Testis (tissue), 3 donors: ENCODE data around the gene CCDC124. TPM values are rescaled to one million over a fixed set of nuclear protein-coding genes. Genes with fewer than 3 reads are reported as not detected.

ENCODE experiments used
- DNase-seq: peaks from one replicate; pipeline ENCODE4 v3.0.0-alpha.2; 2019
- H3K27ac ChIP-seq, 2 donors: fragments of 200-600 bp; sonication (generic); one replicate each; pipeline ENCODE4 v1.5.1; 2019
- H3K27me3 ChIP-seq: fragments of 200-600 bp; sonication (generic); one replicate; pipeline ENCODE4 v1.5.1; 2019
- H3K36me3 ChIP-seq: fragments of 200-600 bp; sonication (generic); one replicate; pipeline ENCODE4 v1.5.1; 2017; ENCODE audit warnings: low read depth; ENCODE audit errors: missing control alignments
- H3K4me1 ChIP-seq: fragments of 200-600 bp; sonication (generic); one replicate; pipeline ENCODE4 v1.5.1; 2019
- H3K4me3 ChIP-seq, 2 donors: fragments of 200-600 bp; sonication (generic); one replicate each; pipeline ENCODE4 v1.5.1; 2017 to 2019
- H3K9me3 ChIP-seq: fragments of 200-600 bp; sonication (generic); one replicate; pipeline ENCODE4 v1.5.1; 2017
- POLR2A ChIP-seq: fragments of 450-650 bp; IDR thresholded peaks from one replicate; pipeline ENCODE4 v1.6.1; 2017; ENCODE audit warnings: antibody characterized with exemption, mild to moderate bottlenecking, moderate library complexity
- WGBS, 2 donors: methylation state at CpG; one replicate each; pipeline ENCODE4 v1.1.5; 2018; 5-methylcytosine and 5-hydroxymethylcytosine counted together
- intact Hi-C: fragments of 100-400 bp; cut with DNase I; formaldehyde crosslinking; loops from one replicate; pipeline ENCODE4 v1.15.1; 2023; ENCODE audit warnings: low total_unique reads
- polyA plus RNA-seq: library from polyadenylated mRNA; stranded (reverse); fragments of 350-450 nt; fragmentation: Illumina TruSeq; extraction: RNeasy Lipid Tissue Mini Kit (QIAGEN cat#74804); gene quantifications from one replicate; pipeline ENCODE4 v1.2.3, GENCODE V29; 2014; ENCODE audit warnings: low read depth, low replicate concordance; ENCODE audit not compliant: insufficient read depth
- total RNA-seq, 2 donors: library from RNA; depleted of rRNA; stranded (reverse); fragments of >200 nt; gene quantifications; one replicate each; pipeline ENCODE4 v1.2.3, GENCODE V29; 2016
- TF ChIP-seq, protein P1 (sequence below), 3 experiments: fragments of 450-650 bp in 2 of 3; fragments of 200-600 bp in 1 of 3; sonication (generic) in 1 of 3; IDR thresholded peaks; one replicate each; pipeline ENCODE4 v1.5.1; 2016 to 2019; ENCODE audit warnings: antibody characterized with exemption in 3 of 3, mild to moderate bottlenecking in 2 of 3, moderate library complexity in 1 of 3

Gene CCDC124
- total and polyA plus RNA-seq, 3 donors from 2014 or later, result 51.5 to 75.0 (median 69.5) TPM

DNA sequence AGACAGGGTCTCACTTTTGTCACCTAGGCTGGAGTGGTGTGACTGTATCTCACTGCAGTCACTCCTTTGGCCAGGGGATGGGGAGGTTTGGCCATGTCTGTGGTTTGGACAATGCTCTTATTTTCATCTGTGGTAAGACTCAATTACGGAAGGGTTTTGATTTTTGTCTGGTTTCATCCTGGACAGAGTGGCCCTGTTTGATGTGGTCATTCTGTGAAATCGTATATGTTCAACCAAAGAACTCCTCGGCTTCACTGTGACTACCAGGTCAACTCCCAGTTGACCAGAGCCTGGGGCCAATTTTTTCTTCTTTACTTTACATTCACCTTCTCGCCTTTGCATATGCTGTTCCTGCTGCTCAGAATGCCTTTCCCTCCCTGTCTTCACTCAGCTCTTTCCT lies 6.8 kb upstream of the CCDC124 start:
- intact Hi-C loops, result no loop called here
- 76 to 80% methylated on average over 4 of the region's 4 CpGs for WGBS, 2 donors
- DNase-seq, result no peak
- no peaks in the 10 kb centered on the region for H3K4me1 ChIP-seq
- no peaks in the 10 kb centered on the region for H3K9me3 ChIP-seq
- H3K4me3 ChIP-seq, result no peak overlapping the region
- no peak overlapping the region for H3K27ac ChIP-seq
- no peaks in the 10 kb centered on the region for H3K27me3 ChIP-seq
- no peaks in the 10 kb centered on the region for H3K36me3 ChIP-seq
- TF ChIP-seq, protein P1, sequence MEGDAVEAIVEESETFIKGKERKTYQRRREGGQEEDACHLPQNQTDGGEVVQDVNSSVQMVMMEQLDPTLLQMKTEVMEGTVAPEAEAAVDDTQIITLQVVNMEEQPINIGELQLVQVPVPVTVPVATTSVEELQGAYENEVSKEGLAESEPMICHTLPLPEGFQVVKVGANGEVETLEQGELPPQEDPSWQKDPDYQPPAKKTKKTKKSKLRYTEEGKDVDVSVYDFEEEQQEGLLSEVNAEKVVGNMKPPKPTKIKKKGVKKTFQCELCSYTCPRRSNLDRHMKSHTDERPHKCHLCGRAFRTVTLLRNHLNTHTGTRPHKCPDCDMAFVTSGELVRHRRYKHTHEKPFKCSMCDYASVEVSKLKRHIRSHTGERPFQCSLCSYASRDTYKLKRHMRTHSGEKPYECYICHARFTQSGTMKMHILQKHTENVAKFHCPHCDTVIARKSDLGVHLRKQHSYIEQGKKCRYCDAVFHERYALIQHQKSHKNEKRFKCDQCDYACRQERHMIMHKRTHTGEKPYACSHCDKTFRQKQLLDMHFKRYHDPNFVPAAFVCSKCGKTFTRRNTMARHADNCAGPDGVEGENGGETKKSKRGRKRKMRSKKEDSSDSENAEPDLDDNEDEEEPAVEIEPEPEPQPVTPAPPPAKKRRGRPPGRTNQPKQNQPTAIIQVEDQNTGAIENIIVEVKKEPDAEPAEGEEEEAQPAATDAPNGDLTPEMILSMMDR (IDR thresholded peaks at IDR 0.05), result no peak
- TF ChIP-seq POLR2A, result no peak

DNA sequence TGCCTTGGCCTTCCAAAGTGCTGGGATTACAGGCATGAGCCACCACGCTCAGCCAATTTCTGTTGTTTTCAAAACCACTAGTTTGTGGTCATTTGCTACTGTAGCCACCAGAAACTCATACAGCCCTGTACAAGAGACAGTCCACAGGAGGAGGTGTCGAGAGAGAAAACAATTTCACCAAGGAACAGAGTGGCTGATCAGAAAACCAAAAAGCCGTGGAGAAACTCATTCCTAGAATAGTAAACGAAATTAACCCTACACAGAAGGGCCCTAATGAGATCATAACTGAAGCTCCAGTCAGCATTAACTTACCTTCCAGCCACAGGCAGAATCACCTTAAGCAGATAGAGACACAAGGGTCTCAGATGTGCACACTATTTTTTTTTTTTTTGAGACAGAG lies 3.8 kb upstream of the CCDC124 start:
- no peak overlapping the region for H3K27ac ChIP-seq
- no peak for TF ChIP-seq POLR2A
- TF ChIP-seq, protein P1 (IDR thresholded peaks at IDR 0.05), result no peak
- H3K4me1 ChIP-seq, result peaks cover 16% of the 10 kb centered on the region
- H3K27me3 ChIP-seq, result no peaks in the 10 kb centered on the region
- DNase-seq, result no peak
- H3K4me3 ChIP-seq, result no peak overlapping the region
- no peaks in the 10 kb centered on the region for H3K36me3 ChIP-seq
- WGBS, 2 donors, result 66 to 75% methylated on average over 4 of the region's 4 CpGs
- no peaks in the 10 kb centered on the region for H3K9me3 ChIP-seq
- intact Hi-C loops, result no loop called here

DNA sequence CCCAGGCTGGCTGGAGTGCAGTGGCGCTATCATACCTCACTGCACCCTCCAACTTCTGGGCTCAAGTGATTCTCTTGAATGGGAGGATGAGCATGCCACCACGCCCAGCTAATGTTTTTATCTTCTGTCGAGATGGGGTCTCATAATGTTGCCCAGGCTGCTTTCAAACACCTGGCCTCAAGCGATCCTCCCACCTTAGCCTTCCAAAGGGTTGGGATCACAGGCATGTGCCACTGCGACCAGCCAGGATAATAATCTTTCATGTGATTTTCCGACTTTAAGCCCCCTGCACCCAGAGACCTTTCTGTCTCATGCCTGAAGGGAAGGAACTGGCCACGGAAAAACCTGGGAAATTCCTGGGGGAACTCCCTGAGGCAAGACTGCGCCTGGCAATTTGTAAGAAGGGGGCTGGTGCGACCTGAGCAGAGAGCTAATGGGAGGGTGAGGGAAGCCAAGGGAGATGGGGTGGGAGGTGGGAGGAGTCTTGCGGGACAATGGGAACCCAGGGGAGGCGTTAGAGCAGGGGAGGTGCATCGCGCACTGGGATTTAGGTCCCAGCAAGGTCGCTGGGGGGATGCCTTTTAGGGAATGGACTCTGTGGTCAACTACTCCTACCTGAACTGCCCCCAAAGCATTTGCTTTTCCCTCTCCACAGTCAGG lies 1.2 kb upstream of the CCDC124 start:
- peak overlapping the region in 1 of 2 donors; percentile 91 for H3K27ac ChIP-seq
- no peaks in the 10 kb centered on the region for H3K27me3 ChIP-seq
- no peak for DNase-seq
- peak overlapping the region; percentile 72 to 79 for H3K4me3 ChIP-seq
- H3K4me1 ChIP-seq, result peaks cover 17% of the 10 kb centered on the region
- no peaks in the 10 kb centered on the region for H3K36me3 ChIP-seq
- intact Hi-C loops, result no loop called here
- no peaks in the 10 kb centered on the region for H3K9me3 ChIP-seq
- 17 to 22% methylated on average over 14 of the region's 14 CpGs for WGBS, 2 donors
- TF ChIP-seq, protein P1 (IDR thresholded peaks at IDR 0.05), result no peak
- TF ChIP-seq POLR2A, result no peak

DNA sequence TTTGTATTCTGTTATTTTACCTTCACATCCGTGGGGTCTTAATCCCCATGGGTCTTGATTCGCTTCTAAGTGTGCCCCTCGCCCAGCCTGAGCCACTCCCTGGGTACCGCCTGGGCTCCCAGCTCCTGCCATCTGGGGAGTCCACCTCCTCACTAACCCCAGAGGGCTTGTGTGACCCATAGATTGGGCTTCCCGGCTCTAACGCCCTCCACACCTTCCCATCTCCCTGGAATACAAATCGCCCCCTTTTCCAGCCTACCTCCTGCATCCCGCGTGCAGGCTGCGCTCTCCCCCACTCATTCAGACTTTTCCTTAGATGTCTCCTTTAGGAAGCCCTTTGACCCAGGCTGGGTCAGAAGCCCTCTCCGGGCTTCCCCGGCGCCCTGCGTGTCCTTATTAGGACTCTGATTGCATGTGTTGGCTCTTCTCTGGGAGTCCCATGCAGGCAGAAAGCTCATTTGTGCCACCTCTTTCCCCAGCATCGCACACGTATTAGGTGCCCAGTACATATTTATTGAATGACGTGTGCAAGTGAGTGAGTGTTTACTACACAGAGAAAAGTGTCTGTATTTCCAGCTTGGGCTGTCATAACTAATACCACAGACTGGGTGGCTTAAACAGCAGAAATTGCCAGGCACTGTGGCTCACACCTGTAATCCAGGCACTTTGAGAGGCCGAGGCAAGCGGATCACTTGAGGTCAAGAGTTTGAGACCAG lies 757 bp downstream of the CCDC124 start:
- TF ChIP-seq POLR2A, result no peak
- TF ChIP-seq, protein P1 (IDR thresholded peaks at IDR 0.05), result no peak
- H3K9me3 ChIP-seq, result no peaks in the 10 kb centered on the region
- H3K27me3 ChIP-seq, result no peaks in the 10 kb centered on the region
- H3K4me3 ChIP-seq, result peak overlapping the region; percentile 72 to 79
- peak overlapping the region in 1 of 2 donors; percentile 96 for H3K27ac ChIP-seq
- peaks cover 17% of the 10 kb centered on the region for H3K4me1 ChIP-seq
- DNase-seq, result no peak
- 14 to 19% methylated on average over 19 of the region's 19 CpGs for WGBS, 2 donors
- intact Hi-C loops, result no loop called here
- H3K36me3 ChIP-seq, result no peaks in the 10 kb centered on the region
